Gastrocnemius medialis (tissue), 4 donors: ENCODE results near the gene PWWP2A. TPM values are rescaled to one million over a fixed set of nuclear protein-coding genes. Genes with fewer than 3 reads are reported as not detected.

Experiments
- ATAC-seq, 2 donors: fragments of 150-250 bp; one replicate each; pipeline ENCODE4 v1.9.1; 2016
- DNase-seq, 2 donors: peaks; one replicate each; pipeline ENCODE4 v3.0.0-alpha.2; 2019
- H3K27ac ChIP-seq, 4 donors: fragments of 200-600 bp; sonication (generic); 1 replicate in 1 of 4; 2 replicates in 3 of 4; pipeline ENCODE4 v1.5.1; 2016 to 2018; ENCODE audit warnings: mild to moderate bottlenecking in 2 of 4, moderate library complexity in 1 of 4
- H3K27me3 ChIP-seq, 3 donors: fragments of 200-600 bp; sonication (generic) in 2 of 3; 1 replicate in 1 of 3; 2 replicates in 2 of 3; pipeline versions ENCODE4 v1.5.1 to v1.6.0; 2016 to 2019; ENCODE audit warnings: mild to moderate bottlenecking in 1 of 3, moderate library complexity in 1 of 3
- H3K36me3 ChIP-seq, 2 donors: fragments of 200-600 bp; sonication (generic) in 1 of 2; one replicate each; pipeline ENCODE4 v1.5.1; 2017 to 2018
- H3K4me1 ChIP-seq, 2 donors: fragments of 200-600 bp; sonication (generic) in 1 of 2; one replicate each; pipeline ENCODE4 v1.5.1; 2016 to 2017; ENCODE audit warnings: mild to moderate bottlenecking in 2 of 2
- H3K4me3 ChIP-seq, 4 donors: fragments of 200-600 bp; sonication (generic) in 3 of 4; 1 replicate in 1 of 4; 2 replicates in 3 of 4; pipeline ENCODE4 v1.5.1; 2016 to 2019; ENCODE audit warnings: mild to moderate bottlenecking in 2 of 4
- H3K9me3 ChIP-seq, 3 donors: fragments of 200-600 bp; sonication (generic) in 2 of 3; 1 replicate in 1 of 3; 2 replicates in 2 of 3; pipeline ENCODE4 v1.5.1; 2016 to 2019
- CTCF ChIP-seq, 5 experiments: fragments of 450-650 bp in 3 of 5; fragments of 200-600 bp in 2 of 5; sonication (generic) in 2 of 5; IDR thresholded peaks in 4 of 5; conservative IDR thresholded peaks in 1 of 5; 1 replicate in 4 of 5; 2 replicates in 1 of 5; pipeline ENCODE4 v1.5.1; 2016 to 2019; ENCODE audit warnings: antibody characterized with exemption in 5 of 5, mild to moderate bottlenecking in 3 of 5, moderate library complexity in 3 of 5
- POLR2A ChIP-seq, 2 donors: fragments of 450-650 bp; IDR thresholded peaks; one replicate each; pipeline ENCODE4 v1.6.1; 2017; ENCODE audit warnings: antibody characterized with exemption in 2 of 2, mild to moderate bottlenecking in 2 of 2, moderate library complexity in 2 of 2
- in situ Hi-C, 4 donors: fragments of 200-750 bp; cut with MboI; loops; one replicate each; pipeline versions ENCODE4 v1.15.0 to v1.8.0; 2017; ENCODE audit warnings: low sequenced_read_pairs in 4 of 4
- intact Hi-C: fragments of 100-400 bp; cut with DNase I; formaldehyde crosslinking; loops from one replicate; pipeline ENCODE4 v1.15.1; 2023; ENCODE audit warnings: low total_unique reads
- total RNA-seq, 4 donors: library from RNA; depleted of rRNA; stranded (reverse); fragments of >200 nt; gene quantifications; one replicate each; pipeline versions ENCODE4 v1.1.0 to v1.2.3, GENCODE V29; 2016

PWWP2A gene
- total RNA-seq, 4 donors from 2014 or later = 5.4 to 13.3 (median 8.6) TPM

GRCh38 chr5:160064995-160065614 is 54.1 kb downstream of the PWWP2A start:
- ATAC-seq (no peak), DNase-seq (no peak)
- Histone ChIP-seq H3K4me3 (no peak overlapping the region), H3K9me3 (no peaks in the 10 kb centered on the region), H3K27me3 (no peaks in the 10 kb centered on the region), H3K27ac (no peak overlapping the region), H3K36me3 (peaks cover 0 to 32% of the 10 kb centered on the region in 2 donors), H3K4me1 (no peaks in the 10 kb centered on the region)
- TF ChIP-seq POLR2A (IDR thresholded peaks at IDR 0.05) = no peak
- TF ChIP-seq CTCF (IDR thresholded peaks at IDR 0.05 in 4 of 5, conservative IDR thresholded peaks at IDR 0.05 in 1 of 5) = no peak
- in situ Hi-C loops = no loop called here
- intact Hi-C loops = no loop called here

GRCh38 chr5:160064417-160064810 is 54.8 kb downstream of the PWWP2A start:
- Histone ChIP-seq H3K9me3 (no peaks in the 10 kb centered on the region), H3K4me1 (no peaks in the 10 kb centered on the region), H3K27ac (no peak overlapping the region), H3K27me3 (no peaks in the 10 kb centered on the region), H3K36me3 (peaks cover 0 to 39% of the 10 kb centered on the region in 2 donors), H3K4me3 (no peak overlapping the region)
- intact Hi-C loops (no loop called here), in situ Hi-C loops (no loop called here)
- ATAC-seq = no peak
- TF ChIP-seq CTCF (IDR thresholded peaks at IDR 0.05 in 4 of 5, conservative IDR thresholded peaks at IDR 0.05 in 1 of 5) = no peak
- no peak for TF ChIP-seq POLR2A (IDR thresholded peaks at IDR 0.05)
- DNase-seq = no peak

DNA sequence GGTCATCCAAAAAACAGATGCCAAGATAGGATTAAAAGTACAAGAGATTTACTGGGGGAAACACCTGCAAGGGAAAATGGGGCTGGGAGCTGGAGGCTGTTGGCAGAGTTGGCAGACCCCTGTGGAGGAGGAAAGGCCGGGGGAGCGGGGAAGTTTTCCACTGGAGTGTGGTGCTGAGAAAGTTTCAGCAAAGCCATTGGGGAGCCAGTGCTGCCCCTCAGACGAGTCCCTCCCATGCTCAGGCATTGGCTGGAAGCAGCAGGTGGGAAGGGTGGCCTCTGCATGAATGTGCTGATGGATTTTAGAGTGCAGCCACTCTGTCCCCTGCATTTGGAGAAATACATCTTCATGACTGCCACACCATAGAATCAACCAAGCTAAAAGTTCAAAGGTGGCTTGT is 57.5 kb downstream of the PWWP2A start:
- H3K27ac ChIP-seq = no peak overlapping the region
- intact Hi-C loops (no loop called here), in situ Hi-C loops (no loop called here)
- peaks cover 0 to 63% of the 10 kb centered on the region in 2 donors for H3K36me3 ChIP-seq
- no peak for TF ChIP-seq CTCF (IDR thresholded peaks at IDR 0.05 in 4 of 5, conservative IDR thresholded peaks at IDR 0.05 in 1 of 5)
- no peak for TF ChIP-seq POLR2A (IDR thresholded peaks at IDR 0.05)
- DNase-seq (no peak), ATAC-seq (no peak)
- H3K4me3 ChIP-seq = no peak overlapping the region
- no peaks in the 10 kb centered on the region for H3K27me3 ChIP-seq
- no peaks in the 10 kb centered on the region for H3K4me1 ChIP-seq
- H3K9me3 ChIP-seq = no peaks in the 10 kb centered on the region

GRCh38 chr5:160060001-160060400 is 59.2 kb downstream of the PWWP2A start:
- Histone ChIP-seq H3K4me3 (no peak overlapping the region), H3K36me3 (peaks cover 0 to 68% of the 10 kb centered on the region in 2 donors), H3K27ac (no peak overlapping the region), H3K4me1 (no peaks in the 10 kb centered on the region), H3K9me3 (no peaks in the 10 kb centered on the region), H3K27me3 (no peaks in the 10 kb centered on the region)
- in situ Hi-C loops = no loop called here
- intact Hi-C loops = no loop called here
- DNase-seq (no peak), ATAC-seq (no peak)
- TF ChIP-seq POLR2A (IDR thresholded peaks at IDR 0.05) = no peak
- TF ChIP-seq CTCF (IDR thresholded peaks at IDR 0.05 in 4 of 5, conservative IDR thresholded peaks at IDR 0.05 in 1 of 5) = no peak

- peaks cover 0 to 85% of the 10 kb centered on the region in 2 donors for H3K36me3 ChIP-seq
- TF ChIP-seq POLR2A (IDR thresholded peaks at IDR 0.05) (no peak), CTCF (IDR thresholded peaks at IDR 0.05 in 4 of 5, conservative IDR thresholded peaks at IDR 0.05 in 1 of 5) (no peak)
- H3K4me1 ChIP-seq = no peaks in the 10 kb centered on the region
- DNase-seq (no peak), ATAC-seq (no peak)
- intact Hi-C loops = no loop called here
- no peaks in the 10 kb centered on the region for H3K27me3 ChIP-seq
- H3K27ac ChIP-seq = no peak overlapping the region
- H3K4me3 ChIP-seq = no peak overlapping the region
- no peaks in the 10 kb centered on the region for H3K9me3 ChIP-seq
- in situ Hi-C loops = no loop called here
Observed at GRCh38 chr5:160057256-160057655, 62.0 kb downstream of the PWWP2A start.
